Measurements from ENCODE around the gene SRPK2. TPM values are rescaled to one million over a fixed set of nuclear protein-coding genes. Genes with fewer than 3 reads are reported as not detected.
A peak's percentile ranks its signal among the peaks of the same experiment; 100 is the strongest.
"Not testable (repeated sequence)": the region's sequence is repeated elsewhere in the genome, so short reads cannot be mapped to it uniquely, and the experiment has no call there.

SRPK2 gene
- polyA plus RNA-seq, 5 donors: 40.3 to 60.8 (median 58.0) TPM

- peak; percentile 54 to 60 for DNase-seq
Measured at GRCh38 chr7:105387508-105388355, 989 bp downstream of the SRPK2 start.

- no peak for DNase-seq
Measured at GRCh38 chr7:105377903-105378302, 10.8 kb downstream of the SRPK2 start.

GRCh38 chr7:105376908-105377533 is 11.7 kb downstream of the SRPK2 start:
- no peak for DNase-seq

DNA sequence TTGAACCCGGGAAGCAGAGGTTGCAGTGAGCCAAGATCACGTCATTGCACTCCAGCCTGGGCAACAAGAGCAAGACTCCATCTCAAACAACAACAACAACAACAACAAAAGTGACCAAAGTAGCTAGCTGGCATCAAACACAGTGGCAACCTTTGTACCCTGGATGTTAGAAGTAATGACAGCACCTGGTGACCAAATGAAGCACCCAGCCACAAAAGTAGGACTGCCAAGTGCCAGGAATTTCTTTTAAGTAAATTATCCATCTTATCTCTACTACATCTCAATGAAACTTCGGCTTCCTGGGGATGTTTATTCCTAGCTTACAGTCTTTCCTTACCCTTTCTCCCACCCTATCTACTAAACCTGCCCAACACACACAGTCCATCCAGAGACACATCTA is 18.8 kb downstream of the SRPK2 start:
- no peak for DNase-seq

- DNase-seq: no peak
Measured at GRCh38 chr7:105367458-105367857, 21.3 kb downstream of the SRPK2 start.

GRCh38 chr7:105365541-105366534 is 22.9 kb downstream of the SRPK2 start:
- no peak for DNase-seq

DNA sequence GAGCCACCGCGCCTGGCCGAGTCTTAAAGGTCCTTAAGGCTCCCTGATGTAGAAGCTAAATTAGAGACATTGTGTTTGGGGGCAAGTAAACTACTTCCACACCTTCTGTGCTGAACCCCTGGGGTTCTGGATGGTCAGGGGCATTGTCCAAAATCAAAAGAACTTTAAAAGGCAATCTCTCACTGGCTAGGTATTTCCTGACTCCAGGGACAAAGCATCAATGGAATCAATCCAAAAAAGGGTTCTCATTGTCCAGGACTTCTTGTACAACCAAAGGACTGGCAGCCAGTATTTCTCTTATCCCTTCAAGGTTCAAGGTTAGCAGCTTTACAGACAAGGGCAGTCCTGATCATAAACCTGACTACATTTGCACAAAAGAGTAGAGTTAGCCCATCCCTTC is 24.0 kb downstream of the SRPK2 start:
- DNase-seq: no peak

DNA sequence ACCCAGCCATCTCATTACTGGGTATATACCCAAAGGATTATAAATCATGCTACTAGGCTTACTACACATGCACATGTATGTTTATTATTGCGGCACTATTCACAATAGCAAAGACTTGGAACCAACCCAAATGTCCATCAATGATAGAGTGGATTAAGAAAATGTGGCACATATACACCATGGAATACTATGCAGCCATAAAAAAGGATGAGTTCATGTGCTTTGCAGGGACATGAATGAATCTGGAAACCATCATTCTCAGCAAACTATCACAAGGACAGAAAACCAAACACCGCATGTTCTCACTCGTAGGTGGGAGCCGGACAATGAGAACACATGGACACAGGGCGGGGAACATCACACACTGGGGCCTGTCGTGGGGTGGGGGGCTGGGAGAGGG is 25.1 kb downstream of the SRPK2 start:
- not testable (repeated sequence) for DNase-seq

DNA sequence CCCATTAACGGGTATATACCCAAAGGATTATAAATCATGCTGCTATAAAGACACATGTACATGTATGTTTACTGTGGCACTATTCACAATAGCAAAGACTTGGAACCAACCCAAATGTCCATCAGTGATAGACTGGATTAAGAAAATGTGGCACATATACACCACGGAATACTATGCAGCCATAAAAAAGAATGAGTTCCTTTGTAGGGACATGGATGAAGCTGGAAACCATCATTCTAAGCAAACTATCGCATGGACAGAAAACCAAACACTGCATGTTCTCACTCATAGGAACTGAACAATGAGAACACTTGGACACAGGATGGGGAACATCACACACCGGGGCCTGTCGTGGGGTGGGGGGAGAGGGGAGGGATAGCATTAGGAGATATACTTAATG is 26.0 kb downstream of the SRPK2 start:
- DNase-seq: not testable (repeated sequence)

DNA sequence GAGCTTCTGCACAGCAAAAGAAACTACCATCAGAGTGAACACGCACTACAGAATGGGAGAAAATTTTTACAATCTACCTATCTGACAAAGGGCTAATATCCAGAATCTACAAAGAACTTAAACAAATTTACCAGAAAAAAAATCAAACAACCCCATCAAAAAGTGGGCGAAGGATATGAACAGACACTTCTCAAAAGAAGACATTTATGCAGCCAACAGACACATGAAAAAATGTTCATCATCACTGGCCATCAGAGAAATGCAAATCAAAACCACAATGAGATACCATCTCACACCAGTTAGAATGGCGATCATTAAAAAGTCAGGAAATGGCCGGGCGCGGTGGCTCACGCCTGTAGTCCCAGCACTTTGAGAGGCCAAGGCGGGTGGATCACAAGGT is 26.7 kb downstream of the SRPK2 start:
- DNase-seq: not testable (repeated sequence)

DNA sequence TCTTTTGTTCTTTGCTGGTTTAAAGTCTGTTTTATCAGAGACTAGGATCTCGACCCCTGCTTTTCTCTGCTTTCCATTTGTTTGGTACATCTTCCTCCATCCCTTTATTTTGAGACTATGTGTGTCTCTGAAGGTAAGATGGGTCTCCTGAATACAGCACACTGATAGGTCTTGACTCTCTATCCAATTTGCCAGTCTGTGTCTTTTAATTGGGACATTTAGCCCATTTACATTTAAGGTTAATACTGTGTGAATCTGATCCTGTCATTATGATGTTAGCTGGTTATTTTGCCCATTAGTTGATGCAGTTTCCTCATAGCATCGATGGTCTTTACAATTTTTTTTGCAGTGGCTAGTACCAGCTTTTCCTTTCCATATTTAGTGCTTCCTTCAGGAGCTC is 28.6 kb downstream of the SRPK2 start:
- DNase-seq: not testable (repeated sequence)

- no peak for DNase-seq
Measured at GRCh38 chr7:105355701-105356100, 33.0 kb downstream of the SRPK2 start.

GRCh38 chr7:105354383-105354782 is 34.3 kb downstream of the SRPK2 start:
- DNase-seq: no peak

DNA sequence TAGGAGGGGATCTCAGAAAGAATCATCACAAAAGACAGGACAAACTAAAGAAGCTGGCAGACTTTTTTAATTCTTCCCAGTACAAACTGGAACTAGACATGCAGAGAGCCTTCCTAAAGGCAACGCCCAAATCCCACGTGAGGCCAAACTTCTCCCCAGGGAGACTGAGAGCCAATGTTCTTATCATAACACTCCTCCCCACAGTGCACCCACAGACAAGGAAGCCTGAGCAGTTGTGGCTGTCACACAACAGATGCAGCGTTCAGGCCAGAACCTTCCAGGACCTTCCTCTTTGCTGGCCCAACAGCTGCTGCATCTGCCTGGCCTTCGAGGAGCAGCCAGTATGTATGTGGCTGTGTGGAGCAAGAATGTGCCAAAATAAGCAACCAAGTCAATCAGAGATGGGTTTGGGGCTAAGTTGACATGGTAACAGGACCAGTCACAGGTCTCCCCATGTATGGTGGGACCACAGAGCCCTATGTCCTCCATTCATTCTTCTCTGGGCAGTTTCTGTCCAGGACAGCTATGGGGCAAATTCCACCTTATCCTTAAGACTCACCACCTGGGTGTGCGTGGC is 34.9 kb downstream of the SRPK2 start:
- no peak for DNase-seq

DNA sequence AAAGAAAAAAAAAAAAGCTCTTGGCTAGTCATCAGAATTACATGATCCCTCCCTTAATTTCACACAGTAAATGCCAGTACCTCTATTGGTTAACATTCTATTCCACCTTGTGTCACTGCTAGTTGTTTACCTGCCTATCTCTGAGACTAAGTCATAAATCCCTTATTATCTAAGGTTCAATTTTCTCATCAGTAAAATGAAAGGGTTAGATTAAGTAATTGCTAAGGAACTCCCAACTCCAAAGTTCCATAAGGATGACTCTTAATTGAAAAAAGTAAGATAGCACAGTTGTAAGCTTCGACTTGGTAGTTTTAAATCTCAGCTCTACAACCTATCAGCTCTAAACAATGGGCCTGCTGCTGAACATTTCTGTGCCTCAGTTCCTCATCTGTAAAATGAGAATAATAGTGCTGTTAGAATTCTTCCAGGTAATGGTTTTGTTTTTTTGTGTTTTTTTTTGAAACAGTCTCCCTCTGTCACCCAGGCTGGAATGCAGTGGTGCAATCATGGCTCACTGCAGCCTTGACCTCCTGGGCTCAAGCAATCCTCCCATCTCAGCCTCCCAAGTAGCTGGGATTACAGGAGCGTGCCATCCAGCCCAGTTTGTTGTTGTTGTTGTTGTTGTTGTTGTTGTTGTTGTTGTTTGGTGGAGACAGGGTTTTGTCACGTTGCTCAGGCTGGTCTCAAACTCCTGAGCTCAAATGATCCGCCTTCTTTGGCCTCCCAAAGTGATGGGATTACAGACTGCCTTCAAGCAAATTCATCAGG is 35.6 kb downstream of the SRPK2 start:
- DNase-seq: no peak

GRCh38 chr7:105352018-105352612 is 36.6 kb downstream of the SRPK2 start:
- DNase-seq: peak; percentile 49 to 51

- no peak for DNase-seq
Measured at GRCh38 chr7:105350906-105351305, 37.8 kb downstream of the SRPK2 start.

DNA sequence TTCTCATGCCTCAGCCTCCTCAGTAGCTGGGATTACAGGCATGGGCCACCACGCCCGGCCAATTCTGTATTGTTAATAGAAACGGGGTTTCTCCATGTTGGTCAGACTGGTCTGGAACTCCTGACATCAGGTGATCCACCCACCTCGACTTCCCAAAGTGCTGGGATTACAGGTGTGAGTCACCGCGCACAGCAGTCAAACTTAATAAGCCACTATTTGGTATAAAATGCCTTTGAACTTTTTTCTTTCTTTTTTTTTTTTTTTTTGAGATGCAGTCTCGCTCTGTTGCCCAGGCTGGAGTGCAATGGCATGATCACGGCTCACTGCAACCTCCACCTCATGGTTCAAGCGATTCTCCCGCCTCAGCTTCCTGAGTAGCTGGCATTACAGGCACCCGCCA is 40.5 kb downstream of the SRPK2 start:
- DNase-seq: not testable (repeated sequence)

DNA sequence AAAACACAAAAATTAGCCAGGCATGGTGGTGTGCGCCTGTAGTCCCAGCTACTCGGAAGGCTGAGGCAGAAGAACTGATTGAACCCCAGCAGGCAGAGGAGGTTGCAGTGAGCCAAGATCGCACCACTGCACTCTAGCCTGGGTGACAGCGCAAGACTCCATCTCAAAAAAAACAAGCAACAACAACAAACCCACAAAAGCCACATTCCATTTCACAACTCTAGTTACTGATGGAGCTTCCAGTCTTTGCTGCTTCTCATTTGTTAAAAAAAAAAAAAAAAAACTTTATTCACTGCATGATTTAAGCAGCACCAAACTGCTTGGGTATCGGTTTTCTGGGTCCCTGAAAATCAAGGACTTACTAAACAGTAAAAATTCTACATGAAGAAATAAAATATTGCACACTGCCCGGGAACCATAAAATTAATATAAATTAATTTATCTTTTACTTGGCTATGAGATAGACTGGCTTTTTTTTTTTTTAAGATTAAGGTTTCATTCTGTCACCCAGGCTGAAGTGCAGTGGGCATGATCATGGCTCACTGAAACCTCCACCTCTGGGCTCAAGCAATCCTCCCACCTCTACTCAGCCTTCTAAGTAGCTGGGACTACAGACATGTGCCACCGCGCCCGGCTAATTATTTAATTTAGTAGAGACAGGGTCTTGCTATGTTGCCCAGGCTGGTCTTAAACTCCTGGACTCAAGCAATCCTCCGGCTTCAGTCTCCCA is 42.0 kb downstream of the SRPK2 start:
- no peak for DNase-seq

GRCh38 chr7:105346138-105346537 is 42.6 kb downstream of the SRPK2 start:
- no peak for DNase-seq
